Spleen (tissue), 3 donors: ENCODE results near the gene TP73.

ENCODE experiments used
- POLR2A ChIP-seq, 3 donors: fragments of 450-650 bp; IDR thresholded peaks; one replicate each; pipeline ENCODE4 v1.5.1; 2017; ENCODE audit warnings: antibody characterized with exemption in 3 of 3, mild to moderate bottlenecking in 1 of 3
- POLR2AphosphoS5 ChIP-seq, 3 donors: sonication (generic); formaldehyde crosslinking; IDR thresholded peaks; one replicate each; pipeline ENCODE4 v1.5.1; 2017; ENCODE audit warnings: antibody characterized with exemption in 3 of 3

- TF ChIP-seq POLR2AphosphoS5 (IDR thresholded peaks at IDR 0.05): no peak
- TF ChIP-seq POLR2A (IDR thresholded peaks at IDR 0.05): no peak
Observed at GRCh38 chr1:3681231-3681897, 29.0 kb downstream of the TP73 start.
